ENCODE measurements around the gene PHF2. TPM values are rescaled to one million over a fixed set of nuclear protein-coding genes. Genes with fewer than 3 reads are reported as not detected.

Gene PHF2
- total and polyA plus RNA-seq, 2 experiments from 2014 or later: 4.3 to 11.8 TPM

DNA sequence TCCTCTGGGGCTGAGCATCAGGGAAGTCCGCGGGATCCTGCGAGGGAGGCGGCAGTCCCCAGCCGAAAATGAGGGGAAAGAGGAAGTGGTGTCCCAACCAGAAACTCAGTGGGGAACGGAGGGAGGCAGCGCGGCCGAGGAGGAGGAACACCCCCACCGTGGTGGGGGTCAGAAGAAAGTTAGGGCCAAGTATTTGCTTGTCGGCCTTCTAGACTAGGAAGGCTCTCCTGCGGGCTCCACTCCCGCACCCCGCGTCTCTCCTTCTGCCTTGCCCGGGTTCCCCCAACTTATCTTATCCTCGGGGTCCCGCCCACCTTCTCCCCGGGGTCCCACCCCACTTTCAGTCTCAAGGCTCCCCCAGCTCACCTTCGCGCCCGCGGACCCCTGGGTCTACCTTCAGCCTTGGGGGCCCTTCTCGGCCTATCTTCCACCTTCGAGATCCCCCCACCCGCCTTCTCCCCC is 557 bp upstream of the PHF2 start:
- DNase-seq (ENCODE audit: low spot score): peak; percentile 68
- H3K4me1 ChIP-seq (ENCODE audit: insufficient read depth): peaks cover 24% of the 10 kb centered on the region
- peaks cover 10% of the 10 kb centered on the region; the same call in 1 of the 2 replicates for H4K20me1 ChIP-seq (replicated peaks; ENCODE audit: insufficient read depth)
- no peaks in the 10 kb centered on the region for H3K9me2 ChIP-seq (ENCODE audit: insufficient read depth)
- peaks cover 7% of the 10 kb centered on the region; the same call in 2 of the 3 replicates for H3K9me3 Mint-ChIP-seq
- H3K27me3 Mint-ChIP-seq (ENCODE audit: insufficient read depth, low read depth, poor library complexity): peaks cover 28% of the 10 kb centered on the region
- peak overlapping the region; percentile 83 for H3K4me3 ChIP-seq
- H2AFZ ChIP-seq: peak overlapping the region; percentile 90
- peak; percentile 12 for ATAC-seq
- peak overlapping the region; percentile 88 for H3K4me3 Mint-ChIP-seq
- TF ChIP-seq EZH2phosphoT487 (IDR thresholded peaks at IDR 0.05; ENCODE audit: unreplicated experiment) (no peak), JUNB (IDR thresholded peaks at IDR 0.05; ENCODE audit: unreplicated experiment) (no peak), REST (IDR thresholded peaks at IDR 0.05; ENCODE audit: unreplicated experiment) (no peak), EZH2 (IDR thresholded peaks at IDR 0.05; ENCODE audit: low read depth, unreplicated experiment) (peak; percentile 43)
- TF ChIP-seq, protein P1, sequence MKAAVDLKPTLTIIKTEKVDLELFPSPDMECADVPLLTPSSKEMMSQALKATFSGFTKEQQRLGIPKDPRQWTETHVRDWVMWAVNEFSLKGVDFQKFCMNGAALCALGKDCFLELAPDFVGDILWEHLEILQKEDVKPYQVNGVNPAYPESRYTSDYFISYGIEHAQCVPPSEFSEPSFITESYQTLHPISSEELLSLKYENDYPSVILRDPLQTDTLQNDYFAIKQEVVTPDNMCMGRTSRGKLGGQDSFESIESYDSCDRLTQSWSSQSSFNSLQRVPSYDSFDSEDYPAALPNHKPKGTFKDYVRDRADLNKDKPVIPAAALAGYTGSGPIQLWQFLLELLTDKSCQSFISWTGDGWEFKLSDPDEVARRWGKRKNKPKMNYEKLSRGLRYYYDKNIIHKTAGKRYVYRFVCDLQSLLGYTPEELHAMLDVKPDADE (IDR thresholded peaks at IDR 0.05): 0 out of 2 replicates have a peak, but pooled peaks have one; percentile 34
- no peaks in the 10 kb centered on the region for H3K36me3 ChIP-seq (ENCODE audit: insufficient read depth)
- H3K36me3 Mint-ChIP-seq (ENCODE audit: low read depth): peaks cover 8% of the 10 kb centered on the region; the same call in 2 of the 3 replicates
- H3K4me2 ChIP-seq: peak overlapping the region; percentile 99
- H3K4me1 Mint-ChIP-seq: peaks cover 36% of the 10 kb centered on the region
- no peak overlapping the region for H3K27ac ChIP-seq (ENCODE audit: low read depth)
- no peak overlapping the region for H3K27ac Mint-ChIP-seq
- H3K79me2 ChIP-seq (replicated peaks; ENCODE audit: insufficient read depth): peaks cover 19% of the 10 kb centered on the region
- H3K27me3 ChIP-seq (ENCODE audit: insufficient read depth): peaks cover 23% of the 10 kb centered on the region; the same call in 1 of the 2 replicates
- peaks cover 6% of the 10 kb centered on the region; the same call in 1 of the 2 replicates for H3F3A ChIP-seq (replicated peaks; ENCODE audit: low read depth)

DNA sequence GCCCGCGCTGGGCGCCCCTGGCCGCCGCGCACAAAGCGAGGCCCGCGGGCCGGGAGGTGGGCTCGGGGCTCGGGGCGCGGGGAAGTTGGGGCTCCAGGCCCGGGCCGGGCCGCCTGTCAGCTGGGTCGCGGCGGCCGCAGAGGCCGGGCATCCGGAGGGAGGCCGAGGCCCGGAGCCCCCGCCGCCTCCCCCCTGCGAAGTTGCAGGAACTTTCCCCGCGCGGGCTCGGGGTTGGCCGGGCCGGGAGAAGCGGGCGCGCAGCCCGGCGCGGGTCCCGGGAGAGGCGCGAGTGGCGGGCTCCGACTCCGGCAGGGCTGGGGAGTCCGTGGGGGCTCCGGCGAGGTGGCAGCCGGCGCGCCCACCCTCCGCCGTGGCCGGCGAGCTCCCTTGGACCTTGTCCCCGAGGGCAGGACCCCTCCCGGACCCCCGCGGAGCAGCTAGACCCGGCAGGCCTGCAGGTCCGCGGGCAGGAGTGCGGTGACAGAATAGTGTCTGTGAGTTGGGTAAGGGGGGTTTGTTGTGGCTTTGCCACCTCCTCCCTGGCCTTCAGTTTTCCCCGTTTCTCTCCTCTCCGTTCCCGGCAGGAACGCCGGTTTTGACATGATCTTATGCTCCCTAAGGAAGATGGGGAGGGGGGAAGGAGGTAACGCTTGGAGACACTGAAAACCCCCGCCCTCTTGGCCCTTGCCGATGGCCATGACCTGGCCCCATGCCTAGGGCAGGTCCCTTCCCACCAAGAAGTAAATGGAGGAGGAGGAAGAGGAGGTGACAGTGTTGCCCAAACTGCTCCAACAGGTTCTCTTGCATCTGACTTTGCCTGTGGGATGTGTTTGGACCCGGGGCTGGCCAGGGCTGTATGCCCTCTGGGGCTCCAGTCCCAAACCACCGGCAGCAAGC is 942 bp downstream of the PHF2 start:
- H3K36me3 Mint-ChIP-seq (ENCODE audit: low read depth): 0 out of 3 replicates have a peak, but pooled peaks cover 3% of the 10 kb centered on the region
- Histone ChIP-seq H3K36me3 (ENCODE audit: insufficient read depth) (no peaks in the 10 kb centered on the region), H4K20me1 (replicated peaks; ENCODE audit: insufficient read depth) (peaks cover 12% of the 10 kb centered on the region; the same call in 1 of the 2 replicates), H3K9me2 (ENCODE audit: insufficient read depth) (no peaks in the 10 kb centered on the region), H3K4me3 (peak overlapping the region; percentile 68), H3K27ac (ENCODE audit: low read depth) (no peak overlapping the region), H3K79me2 (replicated peaks; ENCODE audit: insufficient read depth) (peaks cover 34% of the 10 kb centered on the region), H3K4me1 (ENCODE audit: insufficient read depth) (peaks cover 24% of the 10 kb centered on the region), H2AFZ (peak overlapping the region; percentile 76; the same call in 1 of the 2 replicates), H3K27me3 (ENCODE audit: insufficient read depth) (peaks cover 23% of the 10 kb centered on the region; the same call in 1 of the 2 replicates), H3F3A (replicated peaks; ENCODE audit: low read depth) (peaks cover 6% of the 10 kb centered on the region; the same call in 1 of the 2 replicates), H3K4me2 (peak overlapping the region; percentile 90)
- peak; percentile 11 for ATAC-seq
- H3K27me3 Mint-ChIP-seq (ENCODE audit: insufficient read depth, low read depth, poor library complexity): peaks cover 29% of the 10 kb centered on the region
- TF ChIP-seq ZNF331 (CRISPR knock-in tag; IDR thresholded peaks at IDR 0.05; ENCODE audit: low read depth): no peak
- TF ChIP-seq, protein P2, sequence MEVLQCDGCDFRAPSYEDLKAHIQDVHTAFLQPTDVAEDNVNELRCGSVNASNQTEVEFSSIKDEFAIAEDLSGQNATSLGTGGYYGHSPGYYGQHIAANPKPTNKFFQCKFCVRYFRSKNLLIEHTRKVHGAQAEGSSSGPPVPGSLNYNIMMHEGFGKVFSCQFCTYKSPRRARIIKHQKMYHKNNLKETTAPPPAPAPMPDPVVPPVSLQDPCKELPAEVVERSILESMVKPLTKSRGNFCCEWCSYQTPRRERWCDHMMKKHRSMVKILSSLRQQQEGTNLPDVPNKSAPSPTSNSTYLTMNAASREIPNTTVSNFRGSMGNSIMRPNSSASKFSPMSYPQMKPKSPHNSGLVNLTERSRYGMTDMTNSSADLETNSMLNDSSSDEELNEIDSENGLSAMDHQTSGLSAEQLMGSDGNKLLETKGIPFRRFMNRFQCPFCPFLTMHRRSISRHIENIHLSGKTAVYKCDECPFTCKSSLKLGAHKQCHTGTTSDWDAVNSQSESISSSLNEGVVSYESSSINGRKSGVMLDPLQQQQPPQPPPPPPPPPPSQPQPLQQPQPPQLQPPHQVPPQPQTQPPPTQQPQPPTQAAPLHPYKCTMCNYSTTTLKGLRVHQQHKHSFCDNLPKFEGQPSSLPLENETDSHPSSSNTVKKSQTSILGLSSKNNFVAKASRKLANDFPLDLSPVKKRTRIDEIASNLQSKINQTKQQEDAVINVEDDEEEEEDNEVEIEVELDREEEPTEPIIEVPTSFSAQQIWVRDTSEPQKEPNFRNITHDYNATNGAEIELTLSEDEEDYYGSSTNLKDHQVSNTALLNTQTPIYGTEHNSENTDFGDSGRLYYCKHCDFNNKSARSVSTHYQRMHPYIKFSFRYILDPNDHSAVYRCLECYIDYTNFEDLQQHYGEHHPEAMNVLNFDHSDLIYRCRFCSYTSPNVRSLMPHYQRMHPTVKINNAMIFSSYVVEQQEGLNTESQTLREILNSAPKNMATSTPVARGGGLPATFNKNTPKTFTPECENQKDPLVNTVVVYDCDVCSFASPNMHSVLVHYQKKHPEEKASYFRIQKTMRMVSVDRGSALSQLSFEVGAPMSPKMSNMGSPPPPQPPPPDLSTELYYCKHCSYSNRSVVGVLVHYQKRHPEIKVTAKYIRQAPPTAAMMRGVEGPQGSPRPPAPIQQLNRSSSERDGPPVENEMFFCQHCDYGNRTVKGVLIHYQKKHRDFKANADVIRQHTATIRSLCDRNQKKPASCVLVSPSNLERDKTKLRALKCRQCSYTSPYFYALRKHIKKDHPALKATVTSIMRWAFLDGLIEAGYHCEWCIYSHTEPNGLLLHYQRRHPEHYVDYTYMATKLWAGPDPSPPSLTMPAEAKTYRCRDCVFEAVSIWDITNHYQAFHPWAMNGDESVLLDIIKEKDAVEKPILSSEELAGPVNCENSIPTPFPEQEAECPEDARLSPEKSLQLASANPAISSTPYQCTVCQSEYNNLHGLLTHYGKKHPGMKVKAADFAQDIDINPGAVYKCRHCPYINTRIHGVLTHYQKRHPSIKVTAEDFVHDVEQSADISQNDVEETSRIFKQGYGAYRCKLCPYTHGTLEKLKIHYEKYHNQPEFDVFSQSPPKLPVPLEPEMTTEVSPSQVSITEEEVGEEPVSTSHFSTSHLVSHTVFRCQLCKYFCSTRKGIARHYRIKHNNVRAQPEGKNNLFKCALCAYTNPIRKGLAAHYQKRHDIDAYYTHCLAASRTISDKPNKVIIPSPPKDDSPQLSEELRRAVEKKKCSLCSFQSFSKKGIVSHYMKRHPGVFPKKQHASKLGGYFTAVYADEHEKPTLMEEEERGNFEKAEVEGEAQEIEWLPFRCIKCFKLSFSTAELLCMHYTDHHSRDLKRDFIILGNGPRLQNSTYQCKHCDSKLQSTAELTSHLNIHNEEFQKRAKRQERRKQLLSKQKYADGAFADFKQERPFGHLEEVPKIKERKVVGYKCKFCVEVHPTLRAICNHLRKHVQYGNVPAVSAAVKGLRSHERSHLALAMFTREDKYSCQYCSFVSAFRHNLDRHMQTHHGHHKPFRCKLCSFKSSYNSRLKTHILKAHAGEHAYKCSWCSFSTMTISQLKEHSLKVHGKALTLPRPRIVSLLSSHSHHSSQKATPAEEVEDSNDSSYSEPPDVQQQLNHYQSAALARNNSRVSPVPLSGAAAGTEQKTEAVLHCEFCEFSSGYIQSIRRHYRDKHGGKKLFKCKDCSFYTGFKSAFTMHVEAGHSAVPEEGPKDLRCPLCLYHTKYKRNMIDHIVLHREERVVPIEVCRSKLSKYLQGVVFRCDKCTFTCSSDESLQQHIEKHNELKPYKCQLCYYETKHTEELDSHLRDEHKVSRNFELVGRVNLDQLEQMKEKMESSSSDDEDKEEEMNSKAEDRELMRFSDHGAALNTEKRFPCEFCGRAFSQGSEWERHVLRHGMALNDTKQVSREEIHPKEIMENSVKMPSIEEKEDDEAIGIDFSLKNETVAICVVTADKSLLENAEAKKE (CRISPR knock-in tag; IDR thresholded peaks at IDR 0.05): no peak
- no peaks in the 10 kb centered on the region for H3K9me3 Mint-ChIP-seq
- H3K27ac Mint-ChIP-seq: no peak overlapping the region
- H3K4me3 Mint-ChIP-seq: peak overlapping the region; percentile 82
- DNase-seq (ENCODE audit: low spot score): peak; percentile 59
- H3K4me1 Mint-ChIP-seq: peaks cover 47% of the 10 kb centered on the region
